Neural progenitor cell (in vitro differentiated cells): ENCODE measurements around the gene KCNH1. TPM values are rescaled to one million over a fixed set of nuclear protein-coding genes. Genes with fewer than 3 reads are reported as not detected.
A peak's percentile ranks its signal among the peaks of the same experiment; 100 is the strongest.
"Not testable (repeated sequence)": the region's sequence is repeated elsewhere in the genome, so short reads cannot be mapped to it uniquely, and the experiment has no call there.

Source experiments
- DNase-seq: peaks from one replicate; pipeline ENCODE4 v3.0.0-alpha.2; 2016; ENCODE audit warnings: low spot score
- H2AFZ ChIP-seq: fragments of 200-600 bp; sonication (generic); replicated peaks from 2 replicates; pipeline ENCODE4 v1.6.1; 2016; ENCODE audit warnings: antibody characterized with exemption
- H3F3A ChIP-seq: fragments of 200-600 bp; sonication (generic); 2 replicates; pipeline ENCODE4 v1.6.1; 2016; ENCODE audit warnings: antibody characterized with exemption, low read depth
- H3K27ac ChIP-seq: fragments of 200-600 bp; sonication (generic); 2 replicates; pipeline ENCODE4 v1.5.1; 2016; ENCODE audit warnings: mild to moderate bottlenecking
- H3K27me3 ChIP-seq: fragments of 200-600 bp; sonication (generic); 2 replicates; pipeline ENCODE4 v1.6.1; 2016; ENCODE audit warnings: mild to moderate bottlenecking, moderate library complexity
- H3K36me3 ChIP-seq: fragments of 200-600 bp; sonication (generic); 2 replicates; pipeline ENCODE4 v1.5.1; 2016
- H3K4me1 ChIP-seq: fragments of 200-600 bp; sonication (generic); 2 replicates; pipeline ENCODE4 v1.6.1; 2016; ENCODE audit warnings: mixed run types
- H3K4me2 ChIP-seq: fragments of 200-600 bp; sonication (generic); 2 replicates; pipeline ENCODE4 v1.6.1; 2016
- H3K4me3 ChIP-seq: fragments of 200-600 bp; sonication (generic); 2 replicates; pipeline ENCODE4 v1.5.1; 2016
- H3K79me2 ChIP-seq: fragments of 200-600 bp; sonication (generic); 2 replicates; pipeline ENCODE4 v1.6.1; 2016; ENCODE audit warnings: low read depth
- H3K9ac ChIP-seq: fragments of 200-600 bp; sonication (generic); 2 replicates; pipeline ENCODE4 v1.6.1; 2016
- H3K9me3 ChIP-seq: fragments of 200-600 bp; sonication (generic); 2 replicates; pipeline ENCODE4 v1.5.1; 2016; ENCODE audit warnings: low read depth
- H4K20me1 ChIP-seq: fragments of 200-600 bp; sonication (generic); 2 replicates; pipeline ENCODE4 v1.6.1; 2016; ENCODE audit warnings: low read depth
- H3K27ac Mint-ChIP-seq: 3 replicates; pipeline ENCODE4 v1.8.0; 2021; ENCODE audit warnings: mixed read lengths
- H3K27me3 Mint-ChIP-seq: 2 replicates; pipeline ENCODE4 v1.8.0; 2022; ENCODE audit warnings: low read depth, mild to moderate bottlenecking, inconsistent platforms, moderate library complexity, mixed read lengths; ENCODE audit not compliant: insufficient read depth
- H3K36me3 Mint-ChIP-seq: 3 replicates; pipeline ENCODE4 v1.8.0; 2021; ENCODE audit warnings: mixed read lengths
- H3K4me1 Mint-ChIP-seq: 3 replicates; pipeline ENCODE4 v1.8.0; 2021; ENCODE audit warnings: mixed read lengths
- H3K4me3 Mint-ChIP-seq: 3 replicates; pipeline ENCODE4 v1.8.0; 2021; ENCODE audit warnings: mild to moderate bottlenecking, moderate library complexity, mixed read lengths
- H3K9me3 Mint-ChIP-seq: 3 replicates; pipeline ENCODE4 v1.8.0; 2020; ENCODE audit warnings: mixed read lengths
- CTCF ChIP-seq: fragments of 200-600 bp; sonication (generic); IDR thresholded peaks from 2 replicates; pipeline ENCODE4 v1.5.1; 2017; ENCODE audit warnings: antibody characterized with exemption, mild to moderate bottlenecking
- EZH2 ChIP-seq: fragments of 200-600 bp; sonication (generic); IDR thresholded peaks from 2 replicates; pipeline ENCODE4 v1.6.1; 2017; ENCODE audit warnings: antibody characterized with exemption, mild to moderate bottlenecking, moderate library complexity
- EZH2phosphoT487 ChIP-seq: fragments of 200-600 bp; sonication (generic); IDR thresholded peaks from 2 replicates; pipeline ENCODE4 v1.6.1; 2017; ENCODE audit warnings: antibody characterized with exemption
- total RNA-seq: library from RNA; depleted of rRNA; stranded (reverse); fragments of >200 nt; gene quantifications from 2 replicates; pipeline ENCODE4 v1.2.3, GENCODE V29; 2015; ENCODE audit warnings: low replicate concordance

Gene KCNH1
- total RNA-seq, 1 donor from 2014 or later, result 1.6 TPM

- Histone ChIP-seq H3F3A (no peaks in the 10 kb centered on the region), H3K27me3 (no peaks in the 10 kb centered on the region), H4K20me1 (no peaks in the 10 kb centered on the region), H3K79me2 (no peaks in the 10 kb centered on the region), H3K4me1 (no peaks in the 10 kb centered on the region), H3K4me3 (no peak overlapping the region), H3K9me3 (no peaks in the 10 kb centered on the region), H2AFZ (no peak overlapping the region), H3K9ac (no peak overlapping the region), H3K36me3 (no peaks in the 10 kb centered on the region), H3K27ac (no peak overlapping the region), H3K4me2 (no peak overlapping the region)
- Mint-ChIP-seq H3K4me1 (peaks cover 5% of the 10 kb centered on the region), H3K36me3 (no peaks in the 10 kb centered on the region), H3K27me3 (no peaks in the 10 kb centered on the region), H3K4me3 (no peak overlapping the region), H3K27ac (no peak overlapping the region), H3K9me3 (no peaks in the 10 kb centered on the region)
- no peak for TF ChIP-seq EZH2phosphoT487
- no peak for TF ChIP-seq EZH2
- peak; percentile 6 for TF ChIP-seq CTCF
- no peak for DNase-seq
Observed at GRCh38 chr1:211009944-211010343, 124.0 kb downstream of the KCNH1 start.

GRCh38 chr1:211007830-211008229, 126.1 kb downstream of the KCNH1 start:
- TF ChIP-seq EZH2phosphoT487, result no peak
- Histone ChIP-seq H3K9me3 (no peaks in the 10 kb centered on the region), H4K20me1 (no peaks in the 10 kb centered on the region), H3K4me2 (no peak overlapping the region), H3K4me1 (no peaks in the 10 kb centered on the region), H3K4me3 (no peak overlapping the region), H3K79me2 (no peaks in the 10 kb centered on the region), H3K36me3 (no peaks in the 10 kb centered on the region), H3K27ac (no peak overlapping the region), H3K9ac (no peak overlapping the region), H2AFZ (no peak overlapping the region), H3F3A (no peaks in the 10 kb centered on the region), H3K27me3 (no peaks in the 10 kb centered on the region)
- peaks cover 5% of the 10 kb centered on the region for H3K4me1 Mint-ChIP-seq
- no peaks in the 10 kb centered on the region for H3K27me3 Mint-ChIP-seq
- H3K27ac Mint-ChIP-seq, result no peak overlapping the region
- no peak for DNase-seq
- H3K4me3 Mint-ChIP-seq, result no peak overlapping the region
- no peaks in the 10 kb centered on the region for H3K9me3 Mint-ChIP-seq
- no peaks in the 10 kb centered on the region for H3K36me3 Mint-ChIP-seq

GRCh38 chr1:210995931-210996330, 138.0 kb downstream of the KCNH1 start:
- H3K27ac ChIP-seq, H3K27ac Mint-ChIP-seq, H3K4me1 ChIP-seq, H4K20me1 ChIP-seq, H3K27me3 Mint-ChIP-seq, H3K4me3 ChIP-seq, DNase-seq, H3K4me3 Mint-ChIP-seq, H3K9me3 ChIP-seq, H3K79me2 ChIP-seq, H3F3A ChIP-seq, H3K36me3 Mint-ChIP-seq, H2AFZ ChIP-seq, H3K9ac ChIP-seq, H3K4me1 Mint-ChIP-seq, H3K36me3 ChIP-seq, H3K27me3 ChIP-seq, H3K4me2 ChIP-seq: not testable (repeated sequence)
- H3K9me3 Mint-ChIP-seq, result peaks cover 24% of the 10 kb centered on the region

GRCh38 chr1:210992837-210993236, 141.1 kb downstream of the KCNH1 start:
- Mint-ChIP-seq H3K9me3 (peaks cover 12% of the 10 kb centered on the region), H3K27me3 (no peaks in the 10 kb centered on the region), H3K4me1 (no peaks in the 10 kb centered on the region), H3K27ac (no peak overlapping the region), H3K36me3 (peaks cover 3% of the 10 kb centered on the region), H3K4me3 (no peak overlapping the region)
- Histone ChIP-seq H3K27me3 (no peaks in the 10 kb centered on the region), H4K20me1 (no peaks in the 10 kb centered on the region), H3K9ac (no peak overlapping the region), H3K9me3 (peaks cover 5% of the 10 kb centered on the region), H3K4me2 (no peak overlapping the region), H3K27ac (no peak overlapping the region), H3K4me1 (no peaks in the 10 kb centered on the region), H3K4me3 (no peak overlapping the region), H3K36me3 (no peaks in the 10 kb centered on the region), H3F3A (no peaks in the 10 kb centered on the region), H2AFZ (no peak overlapping the region), H3K79me2 (no peaks in the 10 kb centered on the region)
- DNase-seq, result no peak
- TF ChIP-seq CTCF (no peak), EZH2 (no peak)
